Measurements from ENCODE around the gene ANK3. TPM values are rescaled to one million over a fixed set of nuclear protein-coding genes. Genes with fewer than 3 reads are reported as not detected.

Gene ANK3
- polyA plus RNA-seq, 1 donor from 2014 or later = 114 TPM

GRCh38 chr10:60028081-60028480 is 361.6 kb downstream of the ANK3 start:
- Histone ChIP-seq H3K27ac (ENCODE audit: low read length) (no peak overlapping the region), H4K20me1 (ENCODE audit: insufficient read depth) (no peaks in the 10 kb centered on the region), H3K9me2 (ENCODE audit: insufficient read depth, low read length) (no peaks in the 10 kb centered on the region), H3K9me3 (ENCODE audit: low read length) (no peaks in the 10 kb centered on the region), H3K4me2 (ENCODE audit: low read length) (no peak overlapping the region), H3K9ac (ENCODE audit: low read length) (no peak overlapping the region), H3K79me2 (replicated peaks; ENCODE audit: insufficient read depth, low read length) (no peaks in the 10 kb centered on the region), H3K36me3 (ENCODE audit: insufficient read depth, low read length) (no peaks in the 10 kb centered on the region), H3K4me3 (ENCODE audit: low read length) (no peak overlapping the region), H3F3A (ENCODE audit: insufficient read depth, low read length, poor library complexity, severe bottlenecking) (no peaks in the 10 kb centered on the region), H3K27me3 (ENCODE audit: insufficient read depth, low read depth, low read length) (no peaks in the 10 kb centered on the region), H2AFZ (ENCODE audit: low read depth, low read length) (no peak overlapping the region)
- no peak for TF ChIP-seq EP300 (conservative IDR thresholded peaks at IDR 0.05; ENCODE audit: poor library complexity, severe bottlenecking)

DNA sequence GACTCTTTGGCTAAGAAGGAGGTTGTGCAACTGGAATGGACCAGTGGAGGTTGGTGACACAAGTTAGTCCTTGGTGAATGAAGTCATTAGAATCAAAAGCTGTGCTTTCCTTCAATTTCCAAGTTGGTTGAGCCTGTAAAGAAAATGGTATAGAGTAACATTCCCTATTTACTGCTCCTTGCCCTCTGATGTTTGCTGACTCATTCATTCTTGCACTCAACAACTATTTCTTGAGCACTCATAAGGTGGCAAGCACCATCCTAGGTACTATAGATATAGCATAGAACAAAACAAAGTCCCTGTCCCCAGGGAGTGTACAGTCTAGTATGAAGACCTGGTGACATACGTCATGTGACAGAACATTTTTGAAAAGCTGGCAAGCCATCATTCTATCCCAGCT is 364.4 kb downstream of the ANK3 start:
- Histone ChIP-seq H3K9ac (ENCODE audit: low read length) (no peak overlapping the region), H3K4me2 (ENCODE audit: low read length) (no peak overlapping the region), H3K4me3 (ENCODE audit: low read length) (no peak overlapping the region), H3F3A (ENCODE audit: insufficient read depth, low read length, poor library complexity, severe bottlenecking) (no peaks in the 10 kb centered on the region), H3K36me3 (ENCODE audit: insufficient read depth, low read length) (no peaks in the 10 kb centered on the region), H2AFZ (ENCODE audit: low read depth, low read length) (no peak overlapping the region), H4K20me1 (ENCODE audit: insufficient read depth) (no peaks in the 10 kb centered on the region), H3K9me3 (ENCODE audit: low read length) (no peaks in the 10 kb centered on the region), H3K27me3 (ENCODE audit: insufficient read depth, low read depth, low read length) (no peaks in the 10 kb centered on the region), H3K27ac (ENCODE audit: low read length) (no peak overlapping the region), H3K9me2 (ENCODE audit: insufficient read depth, low read length) (no peaks in the 10 kb centered on the region), H3K79me2 (replicated peaks; ENCODE audit: insufficient read depth, low read length) (no peaks in the 10 kb centered on the region)
- TF ChIP-seq REST (IDR thresholded peaks at IDR 0.05; ENCODE audit: borderline replicate concordance) (no peak), RAD21 (conservative IDR thresholded peaks at IDR 0.05) (no peak), CTCF (IDR thresholded peaks at IDR 0.05; ENCODE audit: poor library complexity, severe bottlenecking) (no peak), MXI1 (conservative IDR thresholded peaks at IDR 0.05; ENCODE audit: poor library complexity, severe bottlenecking) (no peak), POLR2AphosphoS5 (IDR thresholded peaks at IDR 0.05) (no peak), SMC3 (conservative IDR thresholded peaks at IDR 0.05; ENCODE audit: poor library complexity) (no peak)

GRCh38 chr10:60024506-60024905 is 365.2 kb downstream of the ANK3 start:
- TF ChIP-seq POLR2AphosphoS5 (IDR thresholded peaks at IDR 0.05) (peak; percentile 9), MXI1 (conservative IDR thresholded peaks at IDR 0.05; ENCODE audit: poor library complexity, severe bottlenecking) (no peak)

More at GRCh38 chr10:60024506-60024905, 365.2 kb downstream of the ANK3 start:
- no peak overlapping the region for H3K27ac ChIP-seq (ENCODE audit: low read length)
- H3K36me3 ChIP-seq (ENCODE audit: insufficient read depth, low read length) = no peaks in the 10 kb centered on the region
- H3K4me2 ChIP-seq (ENCODE audit: low read length) = no peak overlapping the region
- H4K20me1 ChIP-seq (ENCODE audit: insufficient read depth) = no peaks in the 10 kb centered on the region
- no peaks in the 10 kb centered on the region for H3K27me3 ChIP-seq (ENCODE audit: insufficient read depth, low read depth, low read length)
- H3K9ac ChIP-seq (ENCODE audit: low read length) = no peak overlapping the region
- no peak overlapping the region for H2AFZ ChIP-seq (ENCODE audit: low read depth, low read length)
- no peaks in the 10 kb centered on the region for H3K79me2 ChIP-seq (replicated peaks; ENCODE audit: insufficient read depth, low read length)
- no peaks in the 10 kb centered on the region for H3F3A ChIP-seq (ENCODE audit: insufficient read depth, low read length, poor library complexity, severe bottlenecking)
- H3K4me3 ChIP-seq (ENCODE audit: low read length) = no peak overlapping the region
- no peaks in the 10 kb centered on the region for H3K9me3 ChIP-seq (ENCODE audit: low read length)
- no peaks in the 10 kb centered on the region for H3K9me2 ChIP-seq (ENCODE audit: insufficient read depth, low read length)
